KMS-11 (cell line): ENCODE data around the gene CXCL9.
"Not testable (repeated sequence)": the region's sequence is repeated elsewhere in the genome, so short reads cannot be mapped to it uniquely, and the experiment has no call there.

ENCODE experiments used
- H2AFZ ChIP-seq: fragments of 200-600 bp; sonication (generic); 2 replicates; pipeline ENCODE4 v1.6.1; 2016; ENCODE audit warnings: antibody characterized with exemption, mixed run types, low read depth
- H3K27ac ChIP-seq: fragments of 200-600 bp; sonication (generic); 2 replicates; pipeline ENCODE4 v1.6.1; 2016; ENCODE audit warnings: mild to moderate bottlenecking, mixed run types
- H3K27me3 ChIP-seq: fragments of 200-600 bp; sonication (generic); 2 replicates; pipeline ENCODE4 v1.6.1; 2017; ENCODE audit warnings: mild to moderate bottlenecking, low read depth, mixed run types, moderate library complexity; ENCODE audit not compliant: insufficient read depth
- H3K36me3 ChIP-seq: fragments of 200-600 bp; sonication (generic); 2 replicates; pipeline ENCODE4 v1.6.1; 2017; ENCODE audit warnings: mild to moderate bottlenecking, mixed run types; ENCODE audit not compliant: insufficient read depth
- H3K4me1 ChIP-seq: fragments of 200-600 bp; sonication (generic); 2 replicates; pipeline ENCODE4 v1.6.1; 2016; ENCODE audit warnings: mild to moderate bottlenecking, low read depth, mixed run types; ENCODE audit not compliant: poor library complexity, severe bottlenecking
- H3K4me2 ChIP-seq: fragments of 200-600 bp; sonication (generic); 2 replicates; pipeline ENCODE4 v1.7.0; 2016; ENCODE audit warnings: mild to moderate bottlenecking, mixed run types
- H3K4me3 ChIP-seq: fragments of 200-600 bp; sonication (generic); IDR thresholded peaks from 2 replicates; pipeline ENCODE4 v1.6.1; 2017; ENCODE audit warnings: low read depth, low read length, mixed read lengths; ENCODE audit not compliant: insufficient read depth
- H3K79me2 ChIP-seq: fragments of 200-600 bp; sonication (generic); 2 replicates; pipeline ENCODE4 v1.6.1; 2016; ENCODE audit warnings: low read depth, mixed run types; ENCODE audit not compliant: insufficient read depth
- H3K9ac ChIP-seq: fragments of 200-600 bp; sonication (generic); 2 replicates; pipeline ENCODE4 v1.6.1; 2016; ENCODE audit warnings: mild to moderate bottlenecking, mixed run types
- H4K20me1 ChIP-seq: fragments of 200-600 bp; sonication (generic); 2 replicates; pipeline ENCODE4 v1.6.1; 2016; ENCODE audit warnings: mild to moderate bottlenecking, mixed run types; ENCODE audit not compliant: insufficient read depth
- CTCF ChIP-seq: fragments of 200-600 bp; sonication (generic); conservative IDR thresholded peaks from 2 replicates; pipeline ENCODE4 v1.6.1; 2017; ENCODE audit warnings: low read depth, mild to moderate bottlenecking, antibody characterized with exemption, low read length, moderate library complexity, mixed read lengths

Gene CXCL9

DNA sequence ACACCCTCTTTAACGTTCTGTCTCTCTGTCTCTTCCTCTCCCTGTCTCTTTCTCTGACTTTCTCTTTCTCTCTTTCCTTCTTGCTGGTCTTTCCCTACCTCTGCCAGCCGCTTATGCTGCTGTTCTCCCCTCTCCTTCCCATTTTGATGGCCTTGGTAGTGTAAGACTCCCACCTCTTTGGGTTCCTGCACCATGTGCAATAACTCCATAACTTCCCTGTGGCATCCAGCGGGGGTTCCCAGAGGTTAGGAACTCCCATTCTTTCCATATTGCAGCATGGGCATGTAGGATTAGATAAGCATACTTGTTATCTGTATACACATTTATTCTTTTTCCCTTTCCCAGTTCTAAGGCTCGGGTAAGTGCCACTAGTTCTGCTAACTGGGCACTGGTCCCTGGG, 37.4 kb upstream of the CXCL9 start:
- H3K4me2 ChIP-seq, H3K27ac ChIP-seq, H4K20me1 ChIP-seq, H3K4me1 ChIP-seq, H3K4me3 ChIP-seq, H3K36me3 ChIP-seq, H3K27me3 ChIP-seq, H2AFZ ChIP-seq, H3K9ac ChIP-seq, H3K79me2 ChIP-seq: not testable (repeated sequence)

DNA sequence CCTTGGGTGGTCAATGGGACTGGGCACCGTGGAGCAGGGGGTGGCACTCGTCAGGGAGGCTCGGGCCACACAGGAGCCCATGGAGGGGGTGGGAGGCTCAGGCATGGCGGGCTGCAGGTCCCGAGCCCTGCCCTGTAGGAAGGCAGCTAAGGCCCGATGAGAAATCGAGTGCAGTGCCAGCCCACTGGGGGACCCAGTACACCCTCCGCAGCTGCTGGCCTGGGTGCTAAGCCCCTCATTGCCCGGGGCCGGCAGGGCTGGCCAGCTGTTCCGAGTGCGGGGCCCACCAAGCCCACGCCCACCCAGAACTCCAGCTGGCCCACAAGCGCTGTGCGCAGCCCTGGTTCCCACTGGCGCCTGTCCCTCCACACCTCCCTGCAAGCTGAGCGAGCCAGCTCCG, 36.0 kb upstream of the CXCL9 start:
- not testable (repeated sequence) for H2AFZ ChIP-seq, H3K79me2 ChIP-seq, H3K27me3 ChIP-seq, H3K4me2 ChIP-seq, H3K27ac ChIP-seq, H3K4me3 ChIP-seq, H3K9ac ChIP-seq, H4K20me1 ChIP-seq, H3K36me3 ChIP-seq, H3K4me1 ChIP-seq

DNA sequence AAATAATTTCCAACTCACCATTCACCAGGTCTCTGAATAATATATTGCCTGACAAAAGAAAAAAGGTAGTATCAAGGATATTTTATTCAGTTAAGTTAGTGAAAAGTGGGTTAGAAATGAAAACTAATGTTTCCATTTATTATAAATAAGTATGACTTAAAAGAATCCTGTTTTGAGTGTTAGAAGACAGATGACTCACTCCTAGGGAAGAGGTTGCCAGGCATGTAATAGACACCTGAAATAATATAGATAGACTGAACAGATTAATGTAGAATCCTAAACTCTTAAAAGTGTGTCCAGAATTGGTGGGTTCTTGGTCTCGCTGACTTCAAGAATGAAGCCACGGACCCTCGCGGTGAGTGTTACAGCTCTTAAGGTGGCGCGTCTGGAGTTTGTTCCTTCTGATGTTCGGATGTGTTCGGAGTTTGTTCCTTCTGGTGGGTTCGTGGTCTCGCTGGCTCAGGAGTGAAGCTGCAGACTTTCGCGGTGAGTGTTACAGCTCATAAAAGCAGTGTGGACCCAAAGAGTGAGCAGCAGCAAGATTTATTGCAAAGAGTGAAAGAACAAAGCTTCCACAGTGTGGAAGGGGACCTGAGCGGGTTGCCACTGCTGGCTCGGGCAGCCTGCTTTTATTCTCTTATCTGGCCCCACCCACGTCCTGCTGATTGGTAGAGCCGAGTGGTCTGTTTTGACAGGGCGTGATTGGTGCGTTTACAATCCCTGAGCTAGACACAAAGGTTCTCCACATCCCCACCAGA, 35.1 kb upstream of the CXCL9 start:
- H3K27ac ChIP-seq, H3K4me1 ChIP-seq, H2AFZ ChIP-seq: not testable (repeated sequence)

DNA sequence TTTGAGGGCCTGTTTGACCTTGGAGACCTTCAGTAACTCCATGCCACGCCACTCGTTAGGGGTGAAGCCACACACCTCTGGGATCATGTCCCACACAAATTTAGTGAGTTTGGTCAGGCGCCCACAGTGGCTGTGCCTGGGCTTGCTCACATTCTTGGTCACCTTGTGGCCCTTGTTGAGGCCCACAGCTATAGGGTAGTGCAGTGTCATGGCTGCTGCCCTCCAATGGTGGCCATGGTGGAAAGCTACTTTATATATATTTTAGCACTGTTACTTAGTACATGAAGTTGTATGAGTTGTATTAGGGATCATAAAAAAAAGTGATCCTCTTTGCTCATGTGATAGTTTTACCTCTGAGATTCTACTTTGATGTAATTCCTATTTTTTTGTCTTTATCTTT, 29.5 kb upstream of the CXCL9 start:
- Histone ChIP-seq H3K4me1 (peaks cover 44% of the 10 kb centered on the region), H3K4me3 (no peak overlapping the region), H3K79me2 (no peaks in the 10 kb centered on the region), H3K9ac (no peak overlapping the region), H4K20me1 (no peaks in the 10 kb centered on the region), H3K27me3 (no peaks in the 10 kb centered on the region), H3K36me3 (no peaks in the 10 kb centered on the region; the same call in 1 of the 2 replicates), H3K4me2 (no peak overlapping the region), H2AFZ (no peak overlapping the region), H3K27ac (no peak overlapping the region)
- no peak for TF ChIP-seq CTCF

More for the DNA sequence above, 35.1 kb upstream of the CXCL9 start:
- H3K27me3 ChIP-seq, H4K20me1 ChIP-seq, H3K36me3 ChIP-seq, H3K79me2 ChIP-seq, H3K4me2 ChIP-seq, H3K9ac ChIP-seq, H3K4me3 ChIP-seq: not testable (repeated sequence)

- Histone ChIP-seq H3K4me2 (peak within 1 kb of the TSS; percentile 29), H3K4me1 (peaks cover 49% of the 10 kb centered on the region), H4K20me1 (no peaks in the 10 kb centered on the region), H3K79me2 (no peaks in the 10 kb centered on the region), H3K4me3 (no peak within 1 kb of the TSS), H3K9ac (no peak within 1 kb of the TSS), H2AFZ (no peak within 1 kb of the TSS), H3K27me3 (no peaks in the 10 kb centered on the region), H3K27ac (no peak within 1 kb of the TSS), H3K36me3 (no peaks in the 10 kb centered on the region; the same call in 1 of the 2 replicates)
- no peak for TF ChIP-seq CTCF
Measured at GRCh38 chr4:76035799-76036380, 28.6 kb upstream of the CXCL9 start, which contains the start of gene CXCL11. CXCL11 (minus strand) TSS chr4:76036070; CDS start chr4:76035987, 83 bp downstream.

- no peak overlapping the region for H3K9ac ChIP-seq
- no peak for TF ChIP-seq CTCF
Measured at GRCh38 chr4:76035141-76035540, 27.8 kb upstream of the CXCL9 start.

More at GRCh38 chr4:76035141-76035540, 27.8 kb upstream of the CXCL9 start:
- H3K4me1 ChIP-seq: peaks cover 57% of the 10 kb centered on the region
- no peak overlapping the region for H3K4me3 ChIP-seq
- H3K4me2 ChIP-seq: peak overlapping the region; percentile 29
- H3K36me3 ChIP-seq: no peaks in the 10 kb centered on the region; the same call in 1 of the 2 replicates
- no peaks in the 10 kb centered on the region for H3K27me3 ChIP-seq
- no peak overlapping the region for H3K27ac ChIP-seq
- no peaks in the 10 kb centered on the region for H3K79me2 ChIP-seq
- no peaks in the 10 kb centered on the region for H4K20me1 ChIP-seq
- H2AFZ ChIP-seq: no peak overlapping the region
